Eye (tissue), 1 donor: ENCODE results near the gene FBXO5.
"Not testable (repeated sequence)": the region's sequence is repeated elsewhere in the genome, so short reads cannot be mapped to it uniquely, and the experiment has no call there.

ENCODE experiments used
- DNase-seq: peaks from one replicate; pipeline ENCODE4 v3.0.0-alpha.2; 2015

The FBXO5 gene, protein sequence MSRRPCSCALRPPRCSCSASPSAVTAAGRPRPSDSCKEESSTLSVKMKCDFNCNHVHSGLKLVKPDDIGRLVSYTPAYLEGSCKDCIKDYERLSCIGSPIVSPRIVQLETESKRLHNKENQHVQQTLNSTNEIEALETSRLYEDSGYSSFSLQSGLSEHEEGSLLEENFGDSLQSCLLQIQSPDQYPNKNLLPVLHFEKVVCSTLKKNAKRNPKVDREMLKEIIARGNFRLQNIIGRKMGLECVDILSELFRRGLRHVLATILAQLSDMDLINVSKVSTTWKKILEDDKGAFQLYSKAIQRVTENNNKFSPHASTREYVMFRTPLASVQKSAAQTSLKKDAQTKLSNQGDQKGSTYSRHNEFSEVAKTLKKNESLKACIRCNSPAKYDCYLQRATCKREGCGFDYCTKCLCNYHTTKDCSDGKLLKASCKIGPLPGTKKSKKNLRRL

DNA sequence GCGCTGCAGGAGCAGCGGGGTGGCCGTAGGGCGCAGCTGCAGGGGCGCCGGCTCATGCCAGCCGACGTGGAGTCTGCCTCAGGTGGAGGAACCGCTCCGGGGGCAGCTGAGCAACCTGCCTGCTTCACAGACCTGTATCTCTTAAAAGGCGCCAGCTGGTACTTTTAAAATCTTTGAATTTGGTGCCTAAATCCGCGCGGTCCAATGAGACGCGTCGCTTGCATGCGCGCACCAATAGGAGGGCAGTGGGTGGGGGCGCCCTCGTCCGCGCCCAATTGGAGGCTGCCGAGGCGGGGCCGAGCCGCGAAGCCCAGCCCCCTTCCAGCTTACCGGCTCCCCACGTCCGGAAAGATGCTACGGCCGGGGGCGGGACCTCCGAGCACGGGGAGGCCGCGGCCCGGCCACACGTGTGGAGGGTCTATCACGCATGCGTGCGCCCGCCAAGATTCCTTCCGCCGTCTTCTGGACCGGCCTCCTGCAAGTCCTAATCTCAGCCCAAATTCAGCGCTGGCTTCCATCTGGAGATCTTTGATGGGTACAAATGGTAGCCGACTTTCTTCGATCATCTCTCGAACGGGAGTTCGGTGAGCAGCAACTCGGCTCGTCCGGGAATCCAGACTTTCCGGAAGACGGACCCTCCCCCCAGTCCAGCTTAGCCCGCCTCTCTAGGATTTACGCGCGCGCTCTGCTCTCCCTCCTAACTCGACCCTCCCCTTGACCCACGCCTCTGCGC, at the start of gene FBXO5:
TSS of gene FBXO5 (minus strand) at position 138 of the 733 bp plus-strand sequence. CDS start at position 56, 82 bp downstream.
- peak; percentile 99 for DNase-seq

GRCh38 chr6:153032255-153032882, 49.5 kb upstream of the FBXO5 start:
- DNase-seq = peak; percentile 60

DNA sequence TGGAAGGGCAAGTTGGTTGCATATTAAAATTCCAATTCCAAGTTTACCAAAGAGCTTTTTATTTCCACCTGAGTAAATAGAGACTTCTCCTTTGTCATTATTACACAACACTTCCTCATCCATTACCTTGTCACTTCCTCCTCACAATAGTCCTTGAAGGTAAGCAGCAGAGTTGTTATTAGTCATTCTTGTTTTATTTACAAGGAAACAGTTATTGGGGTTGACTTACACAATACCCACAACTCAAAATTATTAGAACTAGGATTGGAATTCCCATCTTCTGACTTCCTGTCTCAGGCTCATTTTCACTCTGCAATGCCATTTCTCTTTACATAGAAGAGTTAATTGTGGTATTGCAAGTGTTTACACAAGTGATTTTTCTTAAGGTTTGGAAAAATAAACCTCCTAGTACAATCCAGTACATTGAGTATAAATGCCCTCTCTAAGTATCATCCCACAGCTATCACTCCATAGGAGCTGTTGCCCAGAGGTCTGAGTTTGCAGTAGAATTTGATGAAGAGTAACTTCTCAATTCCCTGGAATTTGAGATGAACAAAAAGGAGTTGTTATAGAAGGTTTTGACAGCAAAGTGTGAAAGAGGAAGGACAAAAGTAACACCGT, 48.6 kb upstream of the FBXO5 start:
- DNase-seq = no peak

- DNase-seq = no peak
These were observed 46.1 kb upstream of the FBXO5 start for GRCh38 chr6:153028963-153029362.

GRCh38 chr6:153028286-153028685, 45.4 kb upstream of the FBXO5 start:
- DNase-seq = no peak

GRCh38 chr6:153027480-153027879, 44.6 kb upstream of the FBXO5 start:
- DNase-seq = no peak

GRCh38 chr6:153024709-153025017, 41.8 kb upstream of the FBXO5 start:
- DNase-seq = no peak

DNA sequence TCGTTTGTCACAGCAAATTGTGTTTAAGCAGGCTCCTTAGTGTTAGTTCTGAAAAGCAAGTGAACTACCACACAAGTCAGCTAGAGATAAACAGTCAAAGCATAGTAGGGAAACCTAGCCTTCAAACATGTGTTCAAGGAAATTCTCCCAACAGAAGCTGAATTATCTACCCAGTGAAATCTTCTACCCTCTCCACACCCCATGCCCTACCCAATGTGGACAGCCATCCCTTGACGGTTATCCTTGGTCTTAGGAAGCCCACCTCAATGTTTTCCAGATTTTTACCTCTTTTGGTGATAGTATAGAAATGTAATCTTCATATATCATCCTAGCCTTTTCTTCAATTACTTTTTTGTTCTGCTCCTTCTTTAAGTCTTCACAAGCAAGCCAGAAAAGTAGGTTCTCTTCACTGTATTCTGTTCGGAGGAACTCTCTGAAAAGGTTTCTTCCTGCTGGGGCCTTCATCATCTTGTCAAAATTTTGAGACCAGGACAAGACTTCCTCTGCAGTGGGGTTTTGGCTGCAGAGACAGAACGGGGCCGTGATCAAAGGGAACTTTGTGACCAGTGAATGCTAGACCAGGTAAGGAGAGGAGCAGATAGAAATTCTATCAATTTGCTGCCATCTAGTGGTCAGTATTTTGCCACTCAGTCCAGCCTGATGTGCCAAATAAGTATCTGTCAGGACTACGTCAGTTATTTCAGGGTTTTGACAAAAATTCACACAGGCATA, 41.3 kb upstream of the FBXO5 start:
- DNase-seq = peak; percentile 80

- no peak for DNase-seq
These were observed 35.5 kb upstream of the FBXO5 start for GRCh38 chr6:153018355-153018754.

GRCh38 chr6:153016846-153017245, 34.0 kb upstream of the FBXO5 start:
- DNase-seq = no peak

DNA sequence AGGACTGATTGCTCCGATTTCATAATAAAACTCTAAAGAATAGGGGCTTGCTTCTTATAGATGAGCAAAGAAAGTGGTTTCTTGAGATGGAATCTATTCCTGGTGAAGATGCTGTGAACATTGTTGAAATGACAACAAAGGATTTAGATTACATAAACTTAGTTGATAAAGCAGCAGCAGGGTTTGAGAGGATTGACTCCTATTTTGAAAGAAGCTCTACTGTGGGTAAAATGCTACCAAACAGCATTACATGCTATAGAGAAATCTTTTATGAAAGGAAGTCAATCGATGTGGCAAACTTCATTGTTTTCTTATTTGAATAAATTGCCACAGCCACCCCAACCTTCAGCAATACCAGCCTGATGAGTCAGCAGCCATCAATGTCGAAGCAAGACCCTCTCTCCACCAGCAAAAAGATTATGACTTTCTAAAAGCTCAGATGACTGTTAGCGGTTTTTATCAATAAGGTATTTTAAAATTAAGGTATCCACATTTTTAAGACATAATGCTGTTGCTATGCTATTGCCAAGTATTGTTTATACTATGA, 32.3 kb upstream of the FBXO5 start:
- DNase-seq = no peak

DNA sequence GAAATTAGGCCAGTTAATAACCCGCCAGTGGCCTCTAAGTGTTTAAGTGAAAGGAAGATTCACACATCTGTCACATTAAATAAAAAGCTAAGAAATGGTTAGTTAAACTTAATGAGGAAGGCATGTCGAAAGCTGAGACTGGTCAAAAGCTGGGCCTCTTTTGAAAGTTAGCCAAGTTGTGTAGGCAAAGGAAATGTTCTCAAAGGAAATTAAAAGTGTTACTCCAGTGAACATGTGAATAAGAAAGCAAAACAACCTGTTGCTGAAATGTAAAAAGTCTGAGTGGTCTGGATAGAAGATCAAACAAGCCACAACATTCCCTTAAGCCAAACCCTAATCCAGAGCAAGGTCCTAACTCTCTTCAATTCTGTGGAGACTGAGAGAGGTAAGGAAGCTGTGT, 30.6 kb upstream of the FBXO5 start:
- peak; percentile 3 for DNase-seq

DNA sequence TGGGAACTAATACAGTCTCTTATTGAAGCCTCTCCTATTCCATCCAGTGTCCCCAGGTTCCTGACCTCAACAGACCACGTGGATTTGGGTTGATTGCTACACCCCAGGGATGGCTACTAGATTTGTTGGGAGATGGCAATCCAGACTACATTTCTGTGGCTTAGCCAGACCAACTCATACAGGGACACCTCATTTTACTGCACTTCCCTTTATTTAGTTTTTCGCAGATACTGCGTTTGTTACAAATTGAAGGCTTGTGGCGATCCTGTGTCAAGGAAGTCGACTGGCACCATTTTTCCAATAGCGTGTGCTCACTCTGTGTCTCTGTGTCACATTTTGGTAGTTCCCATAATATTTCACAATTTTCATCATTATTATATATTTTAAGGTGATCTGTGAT, 30.0 kb upstream of the FBXO5 start:
- no peak for DNase-seq

- no peak for DNase-seq
These were observed 20.5 kb upstream of the FBXO5 start for GRCh38 chr6:153003366-153003690.

- DNase-seq = peak; percentile 98
These were observed 19.9 kb upstream of the FBXO5 start, which contains the start of gene MTRF1L for GRCh38 chr6:153002613-153003365. Gene MTRF1L, minus strand, starts transcription at chr6:153002709. Its CDS starts 24 bp downstream, at chr6:153002685.

- DNase-seq = peak; percentile 73
These were observed 19.1 kb upstream of the FBXO5 start for GRCh38 chr6:153001767-153002612.

DNA sequence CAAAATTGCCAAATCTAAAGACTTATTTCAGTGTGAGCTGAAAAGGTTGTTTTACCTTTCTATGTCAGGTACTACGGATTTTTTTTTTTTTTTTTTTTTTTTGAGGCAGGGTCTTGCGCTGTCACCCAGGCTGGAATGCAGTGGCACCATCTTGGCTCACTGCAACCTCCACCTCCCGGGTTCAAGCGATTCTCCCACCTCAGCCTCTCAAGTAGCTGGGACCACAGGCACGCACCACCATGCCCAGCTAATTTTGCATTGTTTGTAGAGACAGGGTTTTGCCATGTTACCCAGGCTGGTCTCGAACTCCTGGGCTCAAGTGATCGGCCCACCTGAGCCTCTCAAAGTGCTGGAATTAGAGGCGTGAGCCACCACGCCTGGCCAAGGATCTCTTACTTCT, 17.9 kb upstream of the FBXO5 start:
- not testable (repeated sequence) for DNase-seq

GRCh38 chr6:153000243-153000642, 17.4 kb upstream of the FBXO5 start:
- no peak for DNase-seq

GRCh38 chr6:152999538-152999937, 16.7 kb upstream of the FBXO5 start:
- not testable (repeated sequence) for DNase-seq

DNA sequence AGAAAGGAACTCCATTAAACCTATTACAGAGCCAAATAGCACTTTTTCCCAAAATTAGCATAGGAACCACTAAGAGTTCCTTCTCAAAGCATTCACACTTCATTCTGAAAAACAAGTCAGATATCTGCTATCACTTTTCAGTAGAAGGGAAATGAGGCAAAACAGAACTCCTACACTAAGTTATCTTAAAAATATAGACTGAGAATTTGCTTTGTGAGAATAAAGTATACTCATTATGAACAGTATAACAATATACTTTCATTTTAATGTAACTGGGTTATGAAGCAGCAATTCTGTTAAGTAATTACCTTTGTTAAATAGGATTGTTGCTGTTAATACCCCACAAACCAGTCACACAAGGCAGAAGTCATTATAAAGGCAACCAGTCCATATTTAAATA, 11.0 kb upstream of the FBXO5 start:
- no peak for DNase-seq

- no peak for DNase-seq
These were observed 10.6 kb upstream of the FBXO5 start for GRCh38 chr6:152993431-152993830.
